Rectal smooth muscle tissue (tissue), 1 donor: ENCODE results near the gene KCNT1.

Experiments used
- H3K27ac ChIP-seq: one replicate; pipeline ENCODE4 v1.7.0; 2013; ENCODE audit warnings: low read depth, low read length, inconsistent platforms
- H3K27me3 ChIP-seq: one replicate; pipeline ENCODE4 v1.7.0; 2013; ENCODE audit warnings: low read length; ENCODE audit not compliant: control insufficient read depth, insufficient read depth
- H3K36me3 ChIP-seq: one replicate; pipeline ENCODE4 v1.7.0; 2013; ENCODE audit warnings: low read length; ENCODE audit not compliant: control insufficient read depth, insufficient read depth
- H3K4me1 ChIP-seq: one replicate; pipeline ENCODE4 v1.7.0; 2013; ENCODE audit warnings: low read length; ENCODE audit not compliant: control insufficient read depth, insufficient read depth
- H3K4me3 ChIP-seq: one replicate; pipeline ENCODE4 v1.7.0; 2013; ENCODE audit warnings: low read length
- H3K9ac ChIP-seq: one replicate; pipeline ENCODE4 v1.7.0; 2013; ENCODE audit warnings: low read length

Gene KCNT1

GRCh38 chr9:135771401-135772051 is 69.5 kb downstream of the KCNT1 start:
- Histone ChIP-seq H3K4me1 (no peaks in the 10 kb centered on the region), H3K4me3 (no peak overlapping the region), H3K27me3 (peaks cover 4% of the 10 kb centered on the region), H3K27ac (no peak overlapping the region), H3K36me3 (no peaks in the 10 kb centered on the region), H3K9ac (no peak overlapping the region)

GRCh38 chr9:135772056-135772646 is 70.2 kb downstream of the KCNT1 start:
- no peak overlapping the region for H3K4me3 ChIP-seq
- H3K36me3 ChIP-seq: no peaks in the 10 kb centered on the region
- H3K4me1 ChIP-seq: no peaks in the 10 kb centered on the region
- H3K27ac ChIP-seq: no peak overlapping the region
- H3K27me3 ChIP-seq: peaks cover 4% of the 10 kb centered on the region
- no peak overlapping the region for H3K9ac ChIP-seq

DNA sequence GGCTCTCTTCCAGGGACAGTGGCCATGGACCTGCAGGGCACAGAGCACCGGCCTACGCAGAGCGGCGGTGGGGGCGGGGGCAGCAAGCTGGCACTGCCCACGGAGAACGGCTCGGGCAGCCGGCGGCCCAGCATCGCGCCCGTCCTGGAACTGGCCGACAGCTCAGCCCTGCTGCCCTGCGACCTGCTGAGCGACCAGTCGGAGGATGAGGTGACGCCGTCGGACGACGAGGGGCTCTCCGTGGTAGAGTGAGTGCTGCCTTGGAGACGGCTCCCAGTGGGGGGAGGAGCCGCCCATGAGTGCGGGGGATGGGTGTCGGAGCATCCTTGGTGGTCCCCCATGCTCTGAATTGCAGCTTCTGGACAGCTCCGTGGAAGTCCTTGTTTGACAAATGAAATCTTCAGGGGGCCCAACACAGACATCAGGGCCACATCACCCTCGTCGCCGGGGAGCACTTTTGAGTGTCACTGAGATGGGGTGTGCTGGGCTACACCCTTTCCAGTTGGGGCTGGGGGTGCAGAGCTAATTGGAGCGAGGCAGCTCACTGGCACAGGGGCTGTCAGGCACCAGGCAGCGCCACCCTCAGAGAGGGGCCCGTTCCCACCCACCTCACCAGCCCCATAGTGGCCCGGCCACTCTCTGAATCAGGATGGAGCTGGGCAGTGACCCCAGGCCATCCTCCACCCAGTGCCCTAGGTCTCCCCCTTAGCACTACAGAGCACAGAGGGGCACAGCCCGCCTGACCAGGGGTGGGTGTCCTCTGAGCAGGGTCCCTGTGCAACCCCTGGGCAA is 70.9 kb downstream of the KCNT1 start:
- Histone ChIP-seq H3K27me3 (peaks cover 4% of the 10 kb centered on the region), H3K4me3 (no peak overlapping the region)

DNA sequence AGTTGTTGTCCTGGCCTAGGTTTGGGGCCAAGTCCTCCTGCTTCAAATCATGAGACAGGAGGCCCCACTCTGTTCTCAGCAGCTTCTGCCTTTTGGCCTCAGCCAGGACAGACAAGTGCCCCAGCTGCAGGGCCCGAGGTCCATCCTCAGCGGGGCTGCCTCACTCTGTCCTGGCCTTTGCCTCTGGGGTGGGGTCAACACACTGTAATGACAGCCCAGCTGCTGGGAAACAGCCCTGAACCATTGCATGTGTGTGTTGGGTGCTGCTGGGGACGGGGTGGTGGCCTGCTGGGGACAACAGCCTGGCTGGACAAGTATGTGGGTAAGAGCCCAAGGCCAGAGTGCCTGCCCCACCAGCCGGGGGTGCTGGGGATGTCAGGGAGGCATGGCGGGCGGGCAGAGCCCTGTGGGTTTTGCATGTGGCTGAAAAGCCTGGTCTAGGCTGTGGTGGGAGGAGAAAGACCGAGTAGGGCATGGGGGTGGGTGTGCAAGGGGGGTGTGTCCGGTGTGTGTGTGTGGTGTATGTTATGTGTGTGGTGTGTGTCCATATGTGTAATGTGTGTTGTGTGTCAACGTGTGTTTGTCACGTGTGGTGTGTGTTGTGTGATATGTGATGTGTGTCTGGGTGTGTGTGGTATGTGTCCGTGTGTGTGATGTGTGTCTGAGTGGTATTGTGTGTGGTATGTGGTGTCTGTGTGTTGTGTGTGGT is 71.7 kb downstream of the KCNT1 start:
- no peak overlapping the region for H3K27ac ChIP-seq
- H3K4me1 ChIP-seq: no peaks in the 10 kb centered on the region
- no peaks in the 10 kb centered on the region for H3K36me3 ChIP-seq
- H3K4me3 ChIP-seq: no peak overlapping the region
- H3K27me3 ChIP-seq: peaks cover 4% of the 10 kb centered on the region
- no peak overlapping the region for H3K9ac ChIP-seq

More for the DNA sequence above, 70.9 kb downstream of the KCNT1 start:
- Histone ChIP-seq H3K9ac (no peak overlapping the region), H3K4me1 (no peaks in the 10 kb centered on the region), H3K27ac (no peak overlapping the region), H3K36me3 (no peaks in the 10 kb centered on the region)

GRCh38 chr9:135774239-135774747 is 72.3 kb downstream of the KCNT1 start:
- Histone ChIP-seq H3K9ac (no peak overlapping the region), H3K4me3 (no peak overlapping the region), H3K27me3 (peaks cover 5% of the 10 kb centered on the region), H3K27ac (no peak overlapping the region), H3K36me3 (no peaks in the 10 kb centered on the region), H3K4me1 (no peaks in the 10 kb centered on the region)

- H3K27ac ChIP-seq: no peak overlapping the region
- no peak overlapping the region for H3K9ac ChIP-seq
- H3K4me1 ChIP-seq: no peaks in the 10 kb centered on the region
- H3K36me3 ChIP-seq: no peaks in the 10 kb centered on the region
- H3K4me3 ChIP-seq: no peak overlapping the region
- peaks cover 8% of the 10 kb centered on the region for H3K27me3 ChIP-seq
Observed at GRCh38 chr9:135774794-135775525, 73.0 kb downstream of the KCNT1 start.

GRCh38 chr9:135775911-135776310 is 73.9 kb downstream of the KCNT1 start:
- Histone ChIP-seq H3K9ac (no peak overlapping the region), H3K27ac (no peak overlapping the region), H3K4me1 (no peaks in the 10 kb centered on the region), H3K4me3 (no peak overlapping the region), H3K27me3 (peaks cover 8% of the 10 kb centered on the region), H3K36me3 (no peaks in the 10 kb centered on the region)

DNA sequence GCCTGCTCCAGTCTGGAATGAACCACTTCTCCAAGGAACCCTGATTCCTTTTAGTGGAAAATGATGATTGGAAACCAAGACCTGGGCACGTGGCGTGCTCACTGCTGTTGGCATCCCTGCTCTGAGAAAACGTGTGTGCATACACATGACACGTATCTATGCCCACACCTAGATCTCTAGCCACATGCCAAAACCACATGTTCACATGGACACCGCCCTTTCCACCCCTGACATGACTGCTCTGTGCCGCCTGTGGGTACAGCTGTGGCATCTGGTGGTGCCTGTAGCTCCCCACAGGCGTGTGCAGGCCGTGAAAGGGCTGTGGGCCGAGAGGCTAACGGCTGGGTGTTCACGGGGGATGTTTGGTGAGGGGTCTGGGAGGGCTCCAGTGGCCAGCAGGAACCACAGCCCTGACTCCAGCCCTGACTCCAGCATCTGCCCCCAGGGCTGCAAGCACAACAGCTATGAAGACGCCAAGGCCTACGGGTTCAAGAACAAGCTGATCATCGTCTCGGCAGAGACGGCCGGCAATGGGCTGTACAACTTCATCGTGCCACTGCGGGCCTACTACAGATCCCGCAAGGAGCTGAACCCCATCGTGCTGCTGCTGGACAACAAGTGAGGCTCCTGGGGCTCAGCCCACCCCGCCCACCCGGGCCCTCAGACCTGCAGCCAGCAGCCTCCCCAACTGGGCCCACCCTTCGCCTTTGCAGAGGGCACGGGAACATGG is 75.1 kb downstream of the KCNT1 start:
- Histone ChIP-seq H3K9ac (no peak overlapping the region), H3K36me3 (no peaks in the 10 kb centered on the region), H3K4me3 (no peak overlapping the region), H3K4me1 (no peaks in the 10 kb centered on the region), H3K27me3 (peaks cover 8% of the 10 kb centered on the region), H3K27ac (no peak overlapping the region)

DNA sequence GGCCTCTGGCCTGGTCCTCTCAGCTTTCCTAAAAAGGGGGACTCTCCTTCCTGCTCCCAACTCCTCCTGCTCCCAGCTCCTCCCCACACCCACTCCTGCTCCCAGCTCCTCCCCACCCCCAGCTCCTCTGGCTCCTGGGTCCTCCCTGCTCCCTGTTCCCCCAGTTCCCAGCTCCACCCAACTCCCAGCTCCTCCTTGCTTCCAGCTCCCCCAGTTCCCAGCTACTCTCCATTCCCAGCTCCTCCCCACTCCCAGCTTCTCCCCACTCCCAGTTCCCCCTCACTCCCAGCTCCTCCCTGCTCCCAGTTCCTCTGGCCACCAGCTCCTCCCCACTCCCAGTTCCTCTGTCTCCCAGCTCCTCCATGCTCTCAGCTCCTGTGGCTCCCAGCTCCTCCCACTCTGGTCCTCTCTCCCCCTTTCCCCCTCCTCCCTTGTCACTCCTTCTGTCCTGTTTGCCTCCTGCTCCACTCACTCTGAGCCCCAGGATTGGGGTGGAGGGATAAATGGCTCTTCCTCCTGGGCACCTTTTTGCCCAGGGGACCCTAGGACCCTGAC is 75.7 kb downstream of the KCNT1 start:
- Histone ChIP-seq H3K4me1 (no peaks in the 10 kb centered on the region), H3K27ac (no peak overlapping the region), H3K9ac (no peak overlapping the region), H3K27me3 (peaks cover 7% of the 10 kb centered on the region), H3K36me3 (no peaks in the 10 kb centered on the region), H3K4me3 (no peak overlapping the region)

GRCh38 chr9:135778421-135778820 is 76.4 kb downstream of the KCNT1 start:
- H3K27ac ChIP-seq: no peak overlapping the region
- H3K4me3 ChIP-seq: no peak overlapping the region
- H3K4me1 ChIP-seq: no peaks in the 10 kb centered on the region
- H3K9ac ChIP-seq: no peak overlapping the region
- H3K27me3 ChIP-seq: peaks cover 6% of the 10 kb centered on the region
- no peaks in the 10 kb centered on the region for H3K36me3 ChIP-seq

DNA sequence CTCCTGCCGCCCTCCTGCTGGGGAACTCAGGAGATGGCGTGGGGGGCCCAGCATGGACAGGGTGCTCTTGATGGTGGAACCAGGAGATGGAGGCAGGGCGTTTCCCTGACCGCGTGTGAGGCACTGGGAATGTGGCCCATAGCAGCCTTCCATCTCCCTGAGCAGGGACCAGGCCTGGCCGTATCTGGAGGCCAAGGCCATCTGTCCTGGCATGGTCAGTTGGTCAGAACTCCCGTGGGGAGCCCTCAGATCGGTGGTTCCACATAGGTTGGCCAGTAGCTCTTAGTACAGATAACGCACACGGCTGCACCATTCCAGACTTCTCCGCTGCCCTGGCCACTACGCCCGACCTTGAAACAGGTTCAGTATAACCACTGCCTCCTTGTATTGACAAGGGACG is 77.6 kb downstream of the KCNT1 start:
- Histone ChIP-seq H3K36me3 (no peaks in the 10 kb centered on the region), H3K4me1 (no peaks in the 10 kb centered on the region), H3K4me3 (no peak overlapping the region), H3K27me3 (peaks cover 4% of the 10 kb centered on the region), H3K9ac (no peak overlapping the region), H3K27ac (no peak overlapping the region)
